Measurements from ENCODE around the gene MTX1.

MTX1 gene

GRCh38 chr1:155170806-155171205, 37.7 kb upstream of the MTX1 start:
- DNase-seq (ENCODE audit: low read depth in 1 of 2, low spot score in 1 of 2), result no peak
- no peak overlapping the region for H3K27ac ChIP-seq (replicated peaks)
- H3K27me3 ChIP-seq (ENCODE audit: insufficient read depth, poor library complexity, severe bottlenecking), result no peaks in the 10 kb centered on the region
- TF ChIP-seq REST (IDR thresholded peaks at IDR 0.05; ENCODE audit: insufficient replicate concordance, low read depth), result no peak
- no peak for TF ChIP-seq GABPA (IDR thresholded peaks at IDR 0.05; ENCODE audit: low read depth)
- H3K4me3 ChIP-seq (replicated peaks; ENCODE audit: insufficient read depth, low read length), result no peak overlapping the region

GRCh38 chr1:155171836-155172731, 36.4 kb upstream of the MTX1 start:
- Histone ChIP-seq H3K4me3 (replicated peaks; ENCODE audit: insufficient read depth, low read length) (peak overlapping the region; percentile 94), H3K27me3 (ENCODE audit: insufficient read depth, poor library complexity, severe bottlenecking) (no peaks in the 10 kb centered on the region), H3K27ac (replicated peaks) (peak overlapping the region; percentile 93)
- DNase-seq (ENCODE audit: low read depth in 1 of 2, low spot score in 1 of 2), result no peak
- TF ChIP-seq SPI1 (IDR thresholded peaks at IDR 0.05; ENCODE audit: borderline replicate concordance, low read depth) (peak; percentile 2; the same call in 1 of the 2 replicates), REST (IDR thresholded peaks at IDR 0.05; ENCODE audit: insufficient replicate concordance, low read depth) (no peak)

GRCh38 chr1:155172732-155173477, 35.6 kb upstream of the MTX1 start, which contains the start of gene KRTCAP2:
Gene KRTCAP2, minus strand, starts transcription at chr1:155173304. Its CDS starts 80 bp downstream, at chr1:155173224.
- H3K27ac ChIP-seq (replicated peaks), result peak within 1 kb of the TSS; percentile 93
- peak; percentile 95 to 97 for DNase-seq (ENCODE audit: low read depth in 1 of 2, low spot score in 1 of 2)
- peak; percentile 81; the same call in 1 of the 2 replicates for TF ChIP-seq POLR2AphosphoS5 (IDR thresholded peaks at IDR 0.05; ENCODE audit: low read depth)
- TF ChIP-seq REST (IDR thresholded peaks at IDR 0.05; ENCODE audit: insufficient replicate concordance, low read depth), result no peak
- TF ChIP-seq GABPA (IDR thresholded peaks at IDR 0.05; ENCODE audit: low read depth), result no peak
- TF ChIP-seq SPI1 (IDR thresholded peaks at IDR 0.05; ENCODE audit: borderline replicate concordance, low read depth), result peak; percentile 60; the same call in 1 of the 2 replicates
- peak; percentile 93 for TF ChIP-seq CTCF (IDR thresholded peaks at IDR 0.05; ENCODE audit: insufficient read depth, low read length)

More at GRCh38 chr1:155172732-155173477, 35.6 kb upstream of the MTX1 start, which contains the start of gene KRTCAP2:
- Histone ChIP-seq H3K27me3 (ENCODE audit: insufficient read depth, poor library complexity, severe bottlenecking) (no peaks in the 10 kb centered on the region), H3K4me3 (replicated peaks; ENCODE audit: insufficient read depth, low read length) (peak within 1 kb of the TSS; percentile 94)

All from HL-60 (cell line).